DOHH2 (cell line): Measurements from ENCODE around the gene CAPS.

Source experiments
- CTCF ChIP-seq: fragments of 200-600 bp; sonication (generic); IDR thresholded peaks from one replicate; pipeline ENCODE4 v1.5.1; 2014; ENCODE audit warnings: antibody characterized with exemption, mild to moderate bottlenecking, low read depth, low read length; ENCODE audit not compliant: poor library complexity, severe bottlenecking
- EZH2phosphoT487 ChIP-seq: fragments of 200-600 bp; sonication (generic); IDR thresholded peaks from 2 replicates; pipeline ENCODE4 v1.6.1; 2017; ENCODE audit warnings: borderline replicate concordance, mild to moderate bottlenecking, antibody characterized with exemption, low read length, moderate library complexity, mixed read lengths

GRCh38 chr19:5937550-5937949 lies 23.5 kb downstream of the CAPS start:
- no peak for TF ChIP-seq CTCF
- TF ChIP-seq EZH2phosphoT487: no peak
